IPS-18c (cell line): ENCODE data around the gene CD276.
"Not testable (repeated sequence)": the region's sequence is repeated elsewhere in the genome, so short reads cannot be mapped to it uniquely, and the experiment has no call there.

Experiments
- H3K4me3 ChIP-seq: 2 replicates; pipeline ENCODE4 v1.7.0; 2013; ENCODE audit warnings: low read depth, mild to moderate bottlenecking, low read length, moderate library complexity; ENCODE audit not compliant: insufficient read depth
- H3K9me3 ChIP-seq: one replicate; pipeline ENCODE4 v1.6.1; 2013; ENCODE audit warnings: mild to moderate bottlenecking, low read length, moderate library complexity; ENCODE audit not compliant: control insufficient read depth, insufficient read depth

Gene CD276

DNA sequence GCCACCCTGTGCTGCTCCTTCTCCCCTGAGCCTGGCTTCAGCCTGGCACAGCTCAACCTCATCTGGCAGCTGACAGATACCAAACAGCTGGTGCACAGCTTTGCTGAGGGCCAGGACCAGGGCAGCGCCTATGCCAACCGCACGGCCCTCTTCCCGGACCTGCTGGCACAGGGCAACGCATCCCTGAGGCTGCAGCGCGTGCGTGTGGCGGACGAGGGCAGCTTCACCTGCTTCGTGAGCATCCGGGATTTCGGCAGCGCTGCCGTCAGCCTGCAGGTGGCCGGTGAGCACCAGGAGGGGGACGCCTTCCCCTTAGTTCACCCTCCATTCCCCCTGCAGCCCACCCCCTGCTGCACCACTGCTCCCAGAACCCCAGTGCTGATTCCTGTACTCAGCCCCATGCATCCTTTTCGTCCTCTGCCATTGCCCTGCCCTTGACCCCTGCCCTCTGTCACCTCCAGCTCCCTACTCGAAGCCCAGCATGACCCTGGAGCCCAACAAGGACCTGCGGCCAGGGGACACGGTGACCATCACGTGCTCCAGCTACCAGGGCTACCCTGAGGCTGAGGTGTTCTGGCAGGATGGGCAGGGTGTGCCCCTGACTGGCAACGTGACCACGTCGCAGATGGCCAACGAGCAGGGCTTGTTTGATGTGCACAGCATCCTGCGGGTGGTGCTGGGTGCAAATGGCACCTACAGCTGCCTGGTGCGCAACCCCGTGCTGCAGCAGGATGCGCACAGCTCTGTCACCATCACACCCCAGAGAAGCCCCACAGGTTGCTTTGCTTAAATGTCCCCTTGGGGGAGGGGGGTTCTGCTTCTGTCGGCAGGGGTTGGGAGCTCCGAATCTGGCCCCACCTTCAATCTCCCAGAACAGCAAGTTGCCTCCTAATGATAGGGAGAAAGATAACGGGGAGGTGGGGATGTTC is 18.4 kb downstream of the CD276 start:
- not testable (repeated sequence) for H3K9me3 ChIP-seq, H3K4me3 ChIP-seq

- not testable (repeated sequence) for H3K9me3 ChIP-seq, H3K4me3 ChIP-seq
These were observed 19.4 kb downstream of the CD276 start for GRCh38 chr15:73703601-73704000.

DNA sequence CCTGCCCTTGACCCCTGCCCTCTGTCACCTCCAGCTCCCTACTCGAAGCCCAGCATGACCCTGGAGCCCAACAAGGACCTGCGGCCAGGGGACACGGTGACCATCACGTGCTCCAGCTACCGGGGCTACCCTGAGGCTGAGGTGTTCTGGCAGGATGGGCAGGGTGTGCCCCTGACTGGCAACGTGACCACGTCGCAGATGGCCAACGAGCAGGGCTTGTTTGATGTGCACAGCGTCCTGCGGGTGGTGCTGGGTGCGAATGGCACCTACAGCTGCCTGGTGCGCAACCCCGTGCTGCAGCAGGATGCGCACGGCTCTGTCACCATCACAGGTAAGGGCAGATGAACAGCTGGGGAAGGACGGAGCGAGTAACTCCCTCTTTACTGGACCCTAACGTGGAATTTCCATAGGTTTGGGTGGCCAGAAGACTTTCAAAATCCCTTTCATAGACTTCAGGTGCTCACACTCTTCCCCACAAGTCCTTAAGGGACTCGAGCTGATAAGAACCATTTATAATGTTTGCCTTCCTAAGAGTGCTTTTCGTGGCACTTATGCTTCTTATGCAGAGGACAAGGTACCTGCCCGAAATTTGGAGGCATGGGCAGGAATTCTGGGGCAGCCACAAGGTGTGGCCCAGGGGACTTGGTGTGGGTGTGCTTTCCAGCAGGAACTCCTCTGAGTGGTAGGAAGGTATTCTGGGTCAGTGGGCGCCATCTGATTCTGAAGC is 20.1 kb downstream of the CD276 start:
- H3K9me3 ChIP-seq, H3K4me3 ChIP-seq: not testable (repeated sequence)

- Histone ChIP-seq H3K9me3 (no peaks in the 10 kb centered on the region), H3K4me3 (no peak overlapping the region)
These were observed 20.9 kb downstream of the CD276 start for GRCh38 chr15:73704869-73705645.

DNA sequence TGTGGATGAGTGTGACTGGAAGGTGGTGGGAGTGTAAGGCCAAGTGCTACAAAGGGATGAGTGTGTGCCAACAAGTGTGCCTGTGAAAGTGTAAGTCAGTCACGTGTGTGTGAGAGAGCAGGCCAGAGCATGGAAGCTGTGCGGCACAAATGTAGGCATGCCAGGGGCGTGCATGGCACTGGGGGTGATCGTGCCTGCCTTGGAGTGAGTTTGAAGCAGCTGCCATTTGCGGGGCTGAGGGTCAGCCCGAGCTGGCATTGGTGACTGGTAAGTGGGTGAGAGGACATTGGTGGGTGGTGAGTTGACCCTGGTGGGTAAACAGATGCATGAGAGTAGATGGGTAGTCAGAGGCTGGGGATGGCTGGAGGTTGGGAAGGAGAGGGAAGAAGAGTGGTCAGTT is 24.5 kb downstream of the CD276 start:
- no peak overlapping the region for H3K4me3 ChIP-seq

DNA sequence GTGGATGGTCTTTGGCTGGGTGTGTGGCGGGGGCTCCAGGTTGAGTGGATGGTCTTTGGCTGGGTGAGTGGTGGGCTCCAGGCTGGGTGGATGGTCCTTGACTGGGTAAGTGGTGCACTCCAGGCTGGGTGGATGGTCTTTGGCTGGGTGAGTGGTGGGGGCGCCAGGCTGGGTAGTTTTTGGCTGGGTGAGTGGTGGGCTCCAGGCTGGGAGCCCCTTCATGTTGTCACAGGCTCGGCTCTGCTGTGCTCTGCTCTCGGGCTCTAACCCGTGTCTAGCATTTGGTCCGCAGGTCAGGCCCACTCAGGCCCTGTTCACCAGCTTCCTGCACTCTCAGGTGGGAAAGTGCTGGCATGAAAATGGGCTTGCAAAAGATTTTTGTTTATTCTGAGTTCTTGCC is 25.1 kb downstream of the CD276 start:
- H3K9me3 ChIP-seq, result no peaks in the 10 kb centered on the region
- no peak overlapping the region for H3K4me3 ChIP-seq

More for the DNA sequence above, 24.5 kb downstream of the CD276 start:
- no peaks in the 10 kb centered on the region for H3K9me3 ChIP-seq

GRCh38 chr15:73709686-73710085 is 25.5 kb downstream of the CD276 start:
- Histone ChIP-seq H3K9me3 (no peaks in the 10 kb centered on the region), H3K4me3 (no peak overlapping the region)

DNA sequence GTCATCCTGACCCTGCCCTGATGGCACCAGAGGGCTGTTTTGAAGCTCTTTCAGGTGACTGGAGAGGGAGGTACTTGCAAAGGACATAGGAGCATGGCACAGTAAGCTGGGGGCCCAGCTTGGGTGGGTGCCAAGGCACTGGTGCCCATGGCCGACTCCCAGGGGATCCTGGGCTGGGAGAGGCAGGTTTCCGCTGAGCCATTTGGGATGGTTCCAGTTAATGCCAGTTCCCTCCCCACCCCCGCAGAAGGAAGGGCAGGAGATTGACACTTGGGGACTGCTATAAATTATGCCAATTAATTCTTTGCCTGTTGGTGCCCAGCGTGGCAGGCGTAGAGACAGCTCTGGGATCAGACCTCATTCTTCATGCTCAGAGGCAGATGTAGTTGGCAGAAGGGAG is 26.1 kb downstream of the CD276 start:
- H3K4me3 ChIP-seq, result no peak overlapping the region
- H3K9me3 ChIP-seq, result no peaks in the 10 kb centered on the region

GRCh38 chr15:73711526-73711925 is 27.3 kb downstream of the CD276 start:
- Histone ChIP-seq H3K9me3 (no peaks in the 10 kb centered on the region), H3K4me3 (no peak overlapping the region)

DNA sequence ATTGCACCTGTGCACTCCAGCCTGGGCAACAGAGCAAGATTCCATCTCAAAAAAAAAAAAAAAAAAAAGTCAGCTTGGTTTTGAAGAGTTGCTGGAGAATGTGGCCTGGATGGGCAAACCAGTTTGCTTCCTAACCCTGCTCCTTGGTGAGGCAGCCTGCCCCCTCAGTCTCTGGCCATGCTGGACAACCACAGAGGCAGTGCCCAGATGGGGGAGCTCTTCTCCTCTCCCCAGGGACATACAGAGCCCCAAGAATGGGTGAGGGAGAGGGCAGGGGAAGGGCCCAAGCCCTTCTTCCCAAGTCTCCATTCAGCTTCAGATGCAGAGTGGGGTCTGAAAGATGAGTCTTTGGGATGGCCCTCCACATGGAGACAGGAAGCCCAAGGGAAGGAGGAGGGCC is 27.9 kb downstream of the CD276 start:
- Histone ChIP-seq H3K9me3 (no peaks in the 10 kb centered on the region), H3K4me3 (no peak overlapping the region)

DNA sequence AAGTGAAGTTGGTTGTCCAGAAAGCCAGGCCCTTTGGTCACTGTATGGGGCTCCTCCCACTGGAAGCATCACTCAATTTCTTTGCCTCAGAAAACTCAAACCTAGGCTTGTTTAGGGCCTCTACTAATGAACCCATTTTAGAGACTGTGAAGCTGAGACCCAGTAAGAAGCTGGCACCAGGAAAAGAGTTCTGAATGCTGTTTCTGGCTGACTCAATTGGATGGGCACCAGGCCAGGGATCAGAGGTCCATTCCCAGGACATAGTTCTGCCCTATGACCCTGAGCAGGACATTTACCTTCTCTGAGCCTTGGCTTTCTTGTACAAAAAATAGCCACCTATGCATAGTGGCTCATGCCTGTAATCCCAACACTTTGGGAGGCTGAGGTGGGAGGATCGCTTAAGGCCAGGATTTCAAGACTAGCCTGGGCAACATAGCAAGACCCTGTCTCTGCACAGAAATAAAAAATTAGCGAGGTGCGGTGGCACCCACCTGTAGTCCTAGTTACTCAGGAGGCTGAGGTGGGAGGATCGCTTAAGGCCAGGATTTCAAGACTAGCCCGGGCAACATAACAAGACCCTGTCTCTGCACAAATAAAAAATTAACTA is 30.6 kb downstream of the CD276 start:
- no peak overlapping the region for H3K4me3 ChIP-seq
- no peaks in the 10 kb centered on the region for H3K9me3 ChIP-seq

- H3K4me3 ChIP-seq, result no peak overlapping the region
- no peaks in the 10 kb centered on the region for H3K9me3 ChIP-seq
These were observed 31.2 kb downstream of the CD276 start for GRCh38 chr15:73715417-73715816.

DNA sequence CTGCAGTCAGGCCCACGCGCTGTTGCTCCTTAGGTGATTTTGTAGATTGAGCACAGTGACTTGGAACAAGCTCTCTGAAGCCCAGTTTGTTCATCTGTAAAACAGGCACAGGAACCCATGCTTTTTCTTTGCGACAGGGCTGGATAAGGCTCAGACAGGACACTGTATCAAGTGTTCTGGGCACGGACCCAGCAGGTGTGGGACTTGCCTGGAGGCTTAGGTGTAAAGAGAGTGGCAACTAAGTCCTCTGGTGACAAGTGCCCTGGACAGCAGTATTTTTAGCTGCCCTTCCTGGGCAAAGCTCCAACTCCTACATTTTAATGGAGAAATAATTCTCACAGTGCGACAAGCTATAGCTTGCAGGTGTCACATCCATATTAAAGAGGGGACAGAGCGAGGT is 32.2 kb downstream of the CD276 start:
- H3K4me3 ChIP-seq, result no peak overlapping the region

GRCh38 chr15:73717206-73717605 is 33.0 kb downstream of the CD276 start:
- H3K9me3 ChIP-seq, result no peaks in the 10 kb centered on the region
- no peak overlapping the region for H3K4me3 ChIP-seq

More for the DNA sequence above, 32.2 kb downstream of the CD276 start:
- no peaks in the 10 kb centered on the region for H3K9me3 ChIP-seq

DNA sequence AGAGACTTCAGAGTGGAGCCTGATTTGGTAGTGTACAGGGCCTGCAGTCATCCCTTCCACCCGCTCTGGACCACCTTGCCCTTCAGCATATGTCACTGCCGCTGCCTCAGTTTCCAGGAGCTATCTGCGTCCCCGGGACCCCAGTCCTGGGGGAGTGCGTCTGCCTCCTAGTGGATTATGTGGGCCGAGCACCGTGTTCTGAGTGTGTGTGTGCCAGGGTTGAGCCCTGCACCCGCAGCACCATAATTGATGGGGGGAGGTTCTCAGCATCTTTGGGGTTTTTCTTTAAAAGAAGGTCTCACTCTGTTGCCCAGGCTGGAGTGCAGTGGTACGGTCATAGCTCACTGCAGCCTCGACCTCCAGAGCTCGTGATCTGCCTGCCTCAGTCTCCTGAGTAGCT is 33.6 kb downstream of the CD276 start:
- no peak overlapping the region for H3K4me3 ChIP-seq
- H3K9me3 ChIP-seq, result no peaks in the 10 kb centered on the region

GRCh38 chr15:73718694-73719093 is 34.5 kb downstream of the CD276 start:
- H3K9me3 ChIP-seq, result peaks cover 2% of the 10 kb centered on the region
- H3K4me3 ChIP-seq, result no peak overlapping the region

DNA sequence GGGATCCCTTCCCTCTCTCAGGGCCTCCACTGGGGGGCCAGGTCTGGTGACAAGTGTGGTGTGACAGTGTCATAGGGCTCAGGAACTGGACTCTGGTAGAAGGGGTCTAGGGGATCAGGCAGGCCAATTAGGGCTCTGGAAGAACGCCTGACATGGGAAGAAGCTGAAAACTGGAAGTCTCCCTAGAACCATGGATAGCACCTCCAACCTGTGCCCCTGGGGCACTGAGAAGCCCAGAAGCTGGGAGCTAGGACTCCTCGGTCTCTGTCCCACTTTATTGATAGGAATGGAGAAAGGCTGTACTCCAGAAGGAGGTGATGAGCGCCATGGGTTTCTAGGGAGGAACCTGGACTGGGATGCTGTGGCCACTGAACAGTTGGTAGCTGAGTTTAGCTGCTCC is 38.2 kb downstream of the CD276 start:
- peaks cover 2% of the 10 kb centered on the region for H3K9me3 ChIP-seq
- H3K4me3 ChIP-seq, result no peak overlapping the region
